Measurements from ENCODE around the gene LMAN2L.
A peak's percentile ranks its signal among the peaks of the same experiment; 100 is the strongest.

Gene LMAN2L, protein sequence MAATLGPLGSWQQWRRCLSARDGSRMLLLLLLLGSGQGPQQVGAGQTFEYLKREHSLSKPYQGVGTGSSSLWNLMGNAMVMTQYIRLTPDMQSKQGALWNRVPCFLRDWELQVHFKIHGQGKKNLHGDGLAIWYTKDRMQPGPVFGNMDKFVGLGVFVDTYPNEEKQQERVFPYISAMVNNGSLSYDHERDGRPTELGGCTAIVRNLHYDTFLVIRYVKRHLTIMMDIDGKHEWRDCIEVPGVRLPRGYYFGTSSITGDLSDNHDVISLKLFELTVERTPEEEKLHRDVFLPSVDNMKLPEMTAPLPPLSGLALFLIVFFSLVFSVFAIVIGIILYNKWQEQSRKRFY

DNA sequence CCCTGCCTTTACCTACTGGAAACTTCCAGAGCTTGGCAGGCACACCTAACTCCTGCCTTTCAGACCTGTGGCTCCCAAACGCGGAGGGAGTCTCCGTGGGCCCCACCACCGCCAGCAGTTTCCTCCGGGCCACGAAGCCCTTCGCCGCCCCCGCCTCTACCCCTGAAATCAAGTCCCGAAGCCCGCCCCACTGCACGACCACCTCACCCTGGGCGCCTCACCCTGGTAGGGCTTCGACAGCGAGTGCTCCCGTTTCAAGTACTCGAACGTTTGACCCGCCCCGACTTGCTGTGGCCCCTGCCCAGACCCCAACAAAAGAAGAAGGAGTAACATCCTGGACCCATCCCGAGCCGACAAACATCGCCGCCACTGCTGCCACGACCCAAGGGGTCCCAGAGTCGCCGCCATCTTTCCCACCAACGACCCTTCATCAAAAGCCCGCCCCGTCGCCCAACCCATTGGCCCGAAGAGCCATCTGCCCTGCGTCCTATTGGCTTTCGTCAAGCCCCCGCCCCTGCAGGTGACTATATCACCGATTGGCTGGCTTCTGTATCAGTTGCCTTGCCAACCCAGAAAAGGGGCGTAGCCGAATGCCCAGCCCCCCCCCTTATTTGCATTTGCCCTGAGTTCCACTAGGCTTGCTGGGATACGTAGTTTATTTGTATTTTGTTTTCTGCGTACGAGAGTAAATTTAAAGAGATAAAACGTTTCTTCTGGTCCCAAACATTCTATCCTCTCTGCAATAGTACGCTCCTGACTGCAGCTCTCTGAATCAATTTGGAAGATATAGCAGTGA, at the start of gene LMAN2L:
Gene LMAN2L, minus strand, starts transcription at position 432 of the 796 bp plus-strand sequence. Its CDS starts 24 bp downstream, at position 408.
- peak; percentile 95 for DNase-seq

- no peak for DNase-seq
These were observed 49.4 kb upstream of the LMAN2L start for GRCh38 chr2:96789245-96789617.

DNA sequence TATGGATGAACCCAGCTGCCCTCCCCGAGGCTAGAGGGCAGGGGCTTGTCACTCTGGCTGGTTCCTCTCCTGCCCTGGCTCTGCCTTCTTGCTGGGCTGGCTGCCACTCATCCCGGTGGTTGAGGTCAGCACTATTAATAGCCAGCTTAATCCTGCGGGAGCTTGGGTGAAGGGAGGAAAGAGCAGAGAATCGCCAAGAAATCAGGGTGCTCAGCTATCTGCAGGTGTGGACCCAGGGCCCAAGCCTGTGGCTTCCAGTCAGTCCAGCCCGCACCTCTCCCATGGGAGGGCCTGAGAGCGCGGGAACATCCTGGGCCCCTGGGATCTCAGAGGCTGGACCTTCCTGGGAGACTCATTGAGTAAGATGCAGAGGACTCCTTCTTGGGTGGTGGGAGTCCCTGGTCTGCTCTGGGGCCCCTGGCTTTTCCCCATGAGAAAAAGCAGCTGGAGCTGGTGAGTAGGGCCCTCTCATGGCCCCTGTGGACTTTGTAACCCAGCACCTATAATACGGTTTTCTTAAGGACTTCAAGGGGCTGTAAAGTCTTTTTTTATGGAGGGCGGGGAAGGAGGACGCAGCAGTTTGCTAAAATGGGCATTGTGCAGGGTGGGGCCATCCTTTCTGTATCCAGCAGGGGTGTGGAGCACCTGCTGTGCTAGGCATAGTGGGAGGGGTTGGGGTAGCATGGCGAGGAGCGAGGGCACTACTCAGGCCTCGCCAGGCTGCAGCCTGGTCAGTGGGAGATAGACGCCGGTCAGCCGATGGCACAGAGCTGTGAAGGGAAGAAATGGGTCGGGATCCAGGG, 48.8 kb upstream of the LMAN2L start:
- DNase-seq: no peak

GRCh38 chr2:96787411-96787810, 47.5 kb upstream of the LMAN2L start:
- no peak for DNase-seq

GRCh38 chr2:96783388-96783787, 43.5 kb upstream of the LMAN2L start:
- DNase-seq: no peak

DNA sequence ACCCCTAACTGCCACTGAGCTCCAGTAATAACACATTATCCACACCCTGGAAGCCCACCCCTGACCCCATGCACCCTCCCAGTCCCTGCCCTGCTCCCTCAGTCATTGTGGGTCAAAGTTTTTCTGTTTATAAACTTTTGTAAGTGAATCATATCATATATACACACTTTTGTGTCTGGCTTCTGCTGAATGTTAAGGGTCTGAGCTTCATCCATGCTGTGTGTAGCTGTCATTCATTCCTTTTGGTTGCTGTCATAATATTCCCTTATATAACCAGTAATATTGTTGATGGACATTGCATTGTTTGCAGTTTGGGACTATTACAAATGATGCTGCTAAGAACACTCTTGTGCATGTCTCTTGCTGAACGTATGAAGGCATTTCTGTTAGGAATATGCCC, 35.3 kb upstream of the LMAN2L start:
- no peak for DNase-seq

GRCh38 chr2:96773922-96774321, 34.1 kb upstream of the LMAN2L start:
- peak; percentile 38 to 49 for DNase-seq

DNA sequence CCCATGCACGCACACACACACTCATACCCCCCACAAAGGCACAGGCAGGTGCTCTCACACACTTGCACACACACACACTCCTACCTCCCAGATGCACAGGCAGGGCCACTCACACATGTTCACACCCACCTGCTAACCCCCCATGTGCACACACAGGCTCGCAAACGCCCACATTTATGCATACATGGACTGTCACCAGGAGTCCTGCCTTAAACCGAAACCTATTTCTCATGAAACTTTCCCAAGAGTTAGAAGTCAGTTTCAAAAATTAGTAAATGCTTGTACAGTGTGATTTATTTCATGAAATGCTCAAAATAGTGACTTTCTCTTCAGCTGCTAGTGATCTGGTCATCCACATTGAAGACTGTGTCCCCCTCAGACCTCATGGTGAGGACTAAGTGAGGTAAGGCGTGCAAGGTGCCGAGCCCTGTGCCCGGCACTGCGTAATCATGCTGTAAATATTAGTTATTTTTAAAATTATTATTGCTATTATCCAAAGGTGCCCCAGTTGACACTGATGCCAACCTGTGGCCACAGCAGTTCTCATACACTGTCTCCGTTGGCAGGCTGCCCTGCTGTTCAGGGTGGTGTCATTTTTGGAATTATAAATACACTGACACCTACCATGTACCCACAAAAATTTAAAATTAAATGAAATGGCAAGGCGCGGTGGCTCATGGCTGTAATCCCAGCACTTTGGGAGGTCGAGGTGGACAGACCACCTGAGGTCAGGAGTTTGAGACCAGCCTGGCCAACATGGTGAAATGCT, 33.2 kb upstream of the LMAN2L start:
- DNase-seq: peak; percentile 43 to 54

DNA sequence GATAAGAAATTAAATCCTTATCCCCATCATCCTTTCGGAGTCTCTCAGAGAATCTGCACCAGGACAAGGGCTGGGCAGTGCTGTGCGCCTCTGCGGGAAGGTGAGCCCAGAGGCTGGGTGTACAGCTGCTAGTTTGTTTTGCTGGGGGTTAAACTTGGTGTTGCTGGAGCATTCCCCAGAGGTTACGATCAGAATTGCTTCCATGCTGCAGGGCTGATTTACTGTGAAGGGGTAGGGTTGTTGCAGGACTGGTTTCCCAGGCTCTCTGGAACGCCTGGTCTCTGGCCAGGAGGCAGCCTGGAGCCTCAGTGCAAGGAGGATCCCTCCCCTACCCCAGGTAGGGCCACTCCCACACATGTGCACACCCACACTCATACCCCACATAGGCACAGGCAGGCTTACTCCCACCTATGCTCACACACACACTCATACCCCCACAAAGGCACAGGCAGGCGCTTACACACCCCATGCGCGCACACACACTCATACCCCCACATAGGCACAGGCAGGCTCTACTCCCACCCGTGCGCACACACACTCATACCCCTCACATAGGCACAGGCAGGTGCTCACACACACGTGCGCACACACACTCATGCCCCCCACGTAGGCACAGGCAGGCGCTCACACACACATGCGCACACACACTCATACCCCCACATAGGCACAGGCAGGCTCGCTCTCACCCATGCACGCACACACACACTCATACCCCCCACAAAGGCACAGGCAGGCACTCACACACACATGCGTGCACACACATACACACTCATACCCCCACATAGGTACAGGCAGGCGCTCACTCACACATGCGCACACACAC, 32.1 kb upstream of the LMAN2L start:
- no peak for DNase-seq

- no peak for DNase-seq
These were observed 30.8 kb upstream of the LMAN2L start for GRCh38 chr2:96770442-96771202.

GRCh38 chr2:96769814-96770213, 29.9 kb upstream of the LMAN2L start:
- DNase-seq: no peak

GRCh38 chr2:96768083-96768561, 28.3 kb upstream of the LMAN2L start:
- no peak for DNase-seq

DNA sequence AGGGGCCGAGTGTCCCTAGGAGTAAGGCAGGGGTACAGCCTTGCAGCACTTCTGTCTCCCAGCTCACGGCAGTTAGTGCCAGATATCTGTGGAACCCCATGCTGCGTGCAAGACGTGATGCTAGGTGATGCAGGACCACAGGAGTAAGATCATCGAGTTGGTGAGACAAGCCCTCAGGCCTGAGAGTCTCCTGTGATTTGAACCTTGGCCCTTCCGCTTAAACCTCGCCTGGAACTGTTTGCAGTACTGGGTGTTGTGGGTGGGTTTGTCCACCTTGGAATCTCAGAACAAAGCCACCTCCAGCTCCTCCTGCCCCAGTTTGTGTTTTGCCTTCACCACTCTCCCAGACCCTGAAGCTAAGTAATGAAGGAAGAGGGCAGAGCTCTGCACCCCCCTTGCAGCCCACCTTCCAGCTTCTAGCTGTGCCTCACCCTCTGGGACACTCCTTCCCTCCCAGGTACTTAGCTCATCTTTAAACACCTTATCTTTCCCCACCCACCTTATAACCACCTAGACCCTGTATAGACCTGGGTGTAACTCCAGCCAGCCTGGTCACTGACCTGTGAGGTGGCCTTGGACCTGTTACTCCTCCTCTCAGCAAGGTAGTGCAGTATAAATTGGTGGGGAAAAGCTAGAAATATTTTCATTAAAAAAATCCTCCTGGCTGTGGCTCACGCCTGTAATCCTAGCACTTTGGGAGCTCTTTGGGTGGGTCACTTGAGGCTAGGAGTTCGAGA, 27.4 kb upstream of the LMAN2L start:
- DNase-seq: no peak

- DNase-seq: no peak
These were observed 24.4 kb upstream of the LMAN2L start for GRCh38 chr2:96764253-96764637.

- DNase-seq: peak; percentile 34 to 35
These were observed 23.8 kb upstream of the LMAN2L start for GRCh38 chr2:96763511-96764252.

- DNase-seq: peak; percentile 35 to 44
These were observed 22.9 kb upstream of the LMAN2L start for GRCh38 chr2:96762529-96763311.

DNA sequence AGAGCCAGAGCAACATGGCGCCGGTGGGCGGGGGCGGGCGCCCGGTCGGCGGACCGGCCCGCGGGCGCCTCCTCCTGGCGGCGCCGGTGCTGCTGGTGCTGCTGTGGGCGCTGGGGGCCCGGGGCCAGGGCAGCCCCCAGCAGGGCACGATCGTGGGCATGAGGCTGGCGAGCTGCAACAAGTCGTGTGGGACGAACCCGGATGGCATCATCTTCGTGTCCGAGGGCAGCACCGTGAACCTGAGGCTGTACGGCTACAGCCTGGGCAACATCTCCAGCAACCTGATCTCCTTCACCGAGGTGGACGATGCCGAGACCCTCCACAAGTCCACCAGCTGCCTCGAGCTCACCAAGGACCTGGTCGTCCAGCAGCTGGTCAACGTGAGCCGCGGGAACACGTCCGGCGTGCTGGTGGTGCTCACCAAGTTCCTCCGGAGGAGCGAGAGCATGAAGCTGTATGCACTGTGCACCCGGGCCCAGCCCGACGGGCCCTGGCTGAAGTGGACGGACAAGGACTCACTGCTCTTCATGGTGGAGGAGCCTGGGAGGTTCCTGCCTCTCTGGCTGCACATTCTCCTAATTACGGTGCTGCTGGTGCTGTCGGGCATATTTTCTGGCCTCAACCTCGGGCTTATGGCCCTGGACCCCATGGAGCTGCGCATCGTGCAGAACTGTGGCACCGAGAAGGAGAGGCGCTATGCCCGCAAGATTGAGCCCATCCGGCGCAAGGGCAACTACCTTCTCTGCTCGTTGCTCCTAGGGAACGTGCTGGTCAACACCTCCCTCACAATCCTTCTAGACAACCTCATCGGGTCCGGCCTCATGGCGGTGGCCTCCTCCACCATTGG, 21.3 kb upstream of the LMAN2L start:
- peak in 1 of 2 experiments; percentile 53 for DNase-seq
